Activated CD4-positive, alpha-beta T cell treated with anti-CD3 and anti-CD28 coated beads, Interleukin-2, amount 50 U/mL, for 48 hours (primary cell): ENCODE data around the gene TRPM2.
"Not testable (repeated sequence)": the region's sequence is repeated elsewhere in the genome, so short reads cannot be mapped to it uniquely, and the experiment has no call there.

Experiments
- DNase-seq, 2 experiments: peaks; one replicate each; pipeline ENCODE4 v3.0.0-alpha.2; 2020

TRPM2 gene

DNA sequence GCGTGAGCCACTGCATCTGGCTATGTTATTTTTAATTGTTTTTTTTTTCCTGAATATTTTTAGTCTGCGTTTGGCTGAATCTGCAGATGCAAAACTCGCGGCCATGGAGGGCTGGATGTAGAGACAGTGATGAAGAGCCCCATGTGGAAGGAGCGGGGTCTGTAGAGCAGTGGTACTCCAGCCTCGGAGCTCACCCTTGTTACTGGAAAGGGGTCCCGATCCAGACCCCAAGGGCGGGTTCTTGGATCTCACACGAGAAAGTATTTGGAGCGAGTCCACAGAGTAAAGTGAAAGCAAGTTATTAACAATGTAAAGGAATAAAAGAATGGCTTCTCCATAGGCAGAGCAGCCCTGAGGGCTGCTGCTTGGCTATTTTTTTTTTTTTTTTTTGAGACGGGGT is 2.7 kb downstream of the TRPM2 start:
- no peak for DNase-seq

- DNase-seq: no peak
These were observed 3.2 kb downstream of the TRPM2 start for GRCh38 chr21:44356636-44357035.

DNA sequence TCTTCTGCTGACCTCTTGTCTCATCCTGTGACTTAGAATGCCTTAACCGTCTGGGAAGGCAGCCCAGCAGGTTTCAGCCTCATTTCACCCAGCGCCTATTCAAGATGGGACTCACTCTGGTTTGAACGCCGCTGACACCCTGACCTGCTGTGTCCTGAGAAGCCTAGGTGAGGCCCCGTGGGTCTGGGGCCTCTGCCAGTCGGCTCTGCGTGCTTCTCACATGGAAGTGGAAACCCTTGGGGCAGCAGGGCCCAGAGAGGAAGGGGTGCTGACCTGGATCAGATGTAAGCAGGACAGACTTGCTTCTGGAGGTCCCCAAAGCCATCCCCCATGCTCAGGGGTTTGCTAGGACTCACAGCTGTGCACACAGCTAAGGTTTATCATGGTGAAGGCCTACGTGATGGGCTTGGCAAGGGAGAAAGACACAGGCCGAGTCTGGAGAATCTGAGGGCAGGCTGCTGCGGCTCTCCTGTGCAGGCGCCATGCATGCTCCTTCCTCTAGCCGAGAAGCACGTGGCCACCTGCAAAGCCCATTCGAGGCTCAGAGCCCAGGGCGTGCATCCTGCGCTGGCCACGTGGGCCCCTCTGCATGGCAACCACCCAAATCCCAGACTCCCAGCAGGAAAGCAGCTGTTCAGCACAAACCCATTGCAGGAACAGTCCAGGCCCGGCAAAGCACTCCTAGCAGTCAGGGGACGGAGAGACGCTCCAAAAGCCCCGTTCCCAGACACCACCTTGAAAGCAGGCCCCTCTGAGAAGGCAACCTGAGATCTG is 3.8 kb downstream of the TRPM2 start:
- DNase-seq: no peak

DNA sequence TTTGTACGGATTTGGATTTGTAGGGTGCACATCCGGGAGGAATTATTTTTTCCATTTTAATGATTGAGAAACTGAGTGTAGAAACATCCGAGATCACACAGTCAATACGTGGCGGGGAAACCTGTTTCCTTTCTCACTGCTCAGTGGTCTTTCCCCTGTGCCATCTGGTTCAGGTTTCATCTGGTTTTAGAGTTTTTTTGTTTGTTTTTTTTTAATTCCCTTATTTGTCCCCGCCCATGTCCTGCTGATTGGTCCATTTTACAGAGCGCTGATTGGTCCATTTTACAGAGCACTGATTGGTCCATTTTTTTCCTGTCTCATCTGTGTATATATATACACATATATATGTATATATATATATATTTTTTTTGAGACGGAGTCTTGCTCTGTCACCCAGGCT is 6.0 kb downstream of the TRPM2 start:
- no peak for DNase-seq

DNA sequence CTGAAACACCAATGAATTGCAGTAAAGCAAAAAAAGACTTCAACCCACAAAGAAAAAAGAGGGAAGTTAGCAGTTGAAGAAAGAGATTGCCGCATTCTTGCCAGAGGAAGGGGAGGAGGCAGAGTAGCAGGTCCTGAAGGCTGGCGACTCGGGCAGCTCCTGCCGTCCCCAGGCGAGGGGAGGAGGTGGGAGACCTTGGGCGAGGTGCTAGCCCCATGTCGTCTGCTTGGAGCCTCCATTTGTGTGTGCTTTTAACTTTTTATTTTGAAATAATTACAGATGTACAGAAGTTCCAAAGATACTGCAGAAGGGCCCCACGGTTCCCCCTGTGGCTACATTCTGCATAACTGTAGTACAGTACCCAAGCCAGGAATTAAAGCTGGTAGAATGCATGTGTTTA is 6.7 kb downstream of the TRPM2 start:
- no peak for DNase-seq

DNA sequence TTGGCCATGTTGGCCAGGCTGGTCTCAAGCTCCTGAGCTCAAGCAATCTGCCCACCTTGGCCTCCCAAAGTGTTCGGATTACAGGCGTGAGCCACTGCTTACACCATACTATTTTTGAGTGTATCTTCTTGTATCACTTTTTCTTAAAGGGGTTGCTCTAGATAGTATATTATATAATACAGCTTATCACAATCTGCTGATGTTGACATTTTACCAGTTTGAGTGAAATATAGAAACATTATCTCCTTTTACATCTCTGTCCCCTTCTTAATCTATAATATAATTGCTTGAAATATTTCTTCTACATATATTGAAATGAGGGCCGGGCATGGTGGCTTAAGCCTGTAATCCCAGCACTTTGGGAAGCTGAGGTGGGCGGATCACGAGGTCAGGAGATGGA is 8.5 kb downstream of the TRPM2 start:
- DNase-seq: not testable (repeated sequence)

GRCh38 chr21:44363278-44363677 is 9.9 kb downstream of the TRPM2 start:
- DNase-seq: no peak

GRCh38 chr21:44364151-44365053 is 11.0 kb downstream of the TRPM2 start:
- DNase-seq: no peak

GRCh38 chr21:44365251-44365966 is 12.0 kb downstream of the TRPM2 start:
- DNase-seq: no peak

DNA sequence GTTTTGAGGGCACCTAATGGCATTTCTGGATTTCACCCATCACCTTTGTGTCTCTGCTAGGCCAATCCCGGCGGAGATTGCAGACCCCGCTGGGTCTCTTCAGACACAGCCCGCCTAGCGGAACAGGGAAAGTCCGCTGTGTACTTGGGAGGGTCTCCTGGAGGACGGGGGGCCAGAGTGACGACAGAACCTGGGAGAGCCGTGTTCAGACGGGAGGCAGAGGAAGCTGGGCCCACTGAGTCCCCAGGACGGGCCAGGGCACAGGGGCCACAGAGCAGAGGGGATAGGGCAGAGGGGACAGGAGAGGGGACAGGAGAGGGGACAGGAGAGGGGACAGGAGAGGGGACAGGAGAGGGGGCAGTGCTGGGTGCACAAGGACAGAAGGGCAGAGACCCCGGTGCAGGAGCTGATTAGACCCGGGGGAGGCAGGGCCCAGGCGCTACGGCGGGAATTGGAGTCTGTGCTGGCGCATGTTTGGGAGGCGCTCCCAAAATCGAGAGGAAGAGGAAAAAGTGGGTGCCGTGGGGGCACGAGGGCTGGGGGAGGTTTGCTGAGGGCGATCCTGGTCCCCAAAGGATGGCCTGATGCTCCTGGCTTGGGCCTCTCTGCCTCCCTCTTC is 12.7 kb downstream of the TRPM2 start:
- DNase-seq: no peak

DNA sequence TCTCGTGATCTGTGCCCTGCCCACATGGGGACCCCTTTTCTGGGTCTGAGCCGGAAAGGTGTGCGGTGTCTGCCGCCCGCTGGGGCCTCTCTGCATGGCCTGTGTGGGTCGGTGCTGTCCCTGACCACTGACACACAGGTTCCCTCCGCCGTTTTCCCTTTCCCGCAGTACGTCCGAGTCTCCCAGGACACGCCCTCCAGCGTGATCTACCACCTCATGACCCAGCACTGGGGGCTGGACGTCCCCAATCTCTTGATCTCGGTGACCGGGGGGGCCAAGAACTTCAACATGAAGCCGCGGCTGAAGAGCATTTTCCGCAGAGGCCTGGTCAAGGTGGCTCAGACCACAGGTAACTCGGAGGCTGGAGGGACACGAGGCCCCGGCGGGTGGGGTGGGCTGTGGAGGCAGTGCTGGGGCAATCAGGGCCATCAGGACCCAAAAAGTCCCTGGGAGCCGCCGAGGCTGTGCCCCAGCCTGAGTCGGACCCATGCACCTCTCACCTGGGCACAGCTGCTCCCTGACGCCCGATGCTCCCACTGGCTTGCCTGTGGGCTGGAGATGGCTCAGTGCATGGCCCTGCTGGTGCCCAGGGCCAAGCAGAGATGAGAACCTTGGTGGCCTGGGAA is 13.3 kb downstream of the TRPM2 start:
- no peak for DNase-seq

GRCh38 chr21:44368711-44369446 is 15.5 kb downstream of the TRPM2 start:
- no peak for DNase-seq

- no peak for DNase-seq
These were observed 16.8 kb downstream of the TRPM2 start for GRCh38 chr21:44370027-44370735.

GRCh38 chr21:44370786-44371410 is 17.5 kb downstream of the TRPM2 start:
- DNase-seq: no peak

DNA sequence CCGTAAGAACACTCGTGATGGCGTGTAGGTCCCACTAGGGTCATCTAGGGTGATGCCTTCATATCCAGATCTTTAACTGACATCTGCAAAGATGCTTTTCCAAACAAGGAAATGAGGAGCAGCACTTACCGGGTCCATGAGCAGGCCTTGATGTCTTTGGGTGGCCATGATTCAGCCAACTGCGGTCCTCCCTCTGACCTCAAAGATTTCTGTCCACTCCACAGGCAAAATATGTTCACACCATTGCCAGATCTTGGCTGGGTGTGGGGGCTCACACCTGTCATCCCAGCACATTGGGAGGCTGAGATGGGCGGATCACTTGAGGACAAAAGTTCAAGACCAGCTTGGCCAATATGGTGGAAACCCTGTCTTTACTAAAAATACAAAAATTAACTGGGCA is 18.2 kb downstream of the TRPM2 start:
- DNase-seq: no peak

DNA sequence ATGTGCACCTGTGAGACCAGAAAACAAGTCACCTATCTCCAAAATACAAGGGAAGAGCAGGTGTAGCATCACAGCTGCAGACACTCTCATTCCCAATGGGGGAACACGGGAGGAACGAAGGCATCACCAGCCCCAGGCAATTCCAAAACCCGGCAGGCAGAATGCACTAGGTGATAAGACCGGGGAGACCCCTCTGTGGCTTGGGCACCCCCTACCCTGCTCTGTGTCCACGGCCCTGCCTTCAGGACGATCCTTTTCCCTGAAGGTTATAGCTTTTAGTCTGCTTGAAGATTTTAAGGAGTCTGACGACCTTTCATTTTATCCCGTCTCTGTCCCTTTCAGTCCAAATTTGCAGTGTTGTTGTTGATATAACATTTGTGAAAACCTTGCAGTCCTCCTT is 19.2 kb downstream of the TRPM2 start:
- DNase-seq: no peak

GRCh38 chr21:44374601-44375280 is 21.3 kb downstream of the TRPM2 start:
- no peak for DNase-seq

DNA sequence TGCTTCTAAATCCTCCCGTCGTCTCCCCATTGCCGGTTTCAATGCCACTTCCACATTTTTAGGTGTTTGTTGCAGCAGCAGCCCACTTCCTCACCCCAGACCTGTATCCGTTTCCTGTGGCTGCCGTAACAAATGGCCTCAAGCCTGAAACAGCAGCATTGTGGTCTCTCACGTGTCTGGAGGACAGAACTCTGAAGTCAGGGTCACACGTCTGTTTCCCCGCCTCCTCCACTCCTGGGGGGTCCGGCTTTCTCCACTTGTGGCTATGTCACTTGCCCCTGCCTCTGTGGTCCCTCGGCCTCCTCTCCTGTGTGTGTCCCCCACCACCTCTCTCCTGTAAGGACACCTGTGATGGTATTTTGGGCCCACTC is 21.8 kb downstream of the TRPM2 start:
- no peak for DNase-seq

DNA sequence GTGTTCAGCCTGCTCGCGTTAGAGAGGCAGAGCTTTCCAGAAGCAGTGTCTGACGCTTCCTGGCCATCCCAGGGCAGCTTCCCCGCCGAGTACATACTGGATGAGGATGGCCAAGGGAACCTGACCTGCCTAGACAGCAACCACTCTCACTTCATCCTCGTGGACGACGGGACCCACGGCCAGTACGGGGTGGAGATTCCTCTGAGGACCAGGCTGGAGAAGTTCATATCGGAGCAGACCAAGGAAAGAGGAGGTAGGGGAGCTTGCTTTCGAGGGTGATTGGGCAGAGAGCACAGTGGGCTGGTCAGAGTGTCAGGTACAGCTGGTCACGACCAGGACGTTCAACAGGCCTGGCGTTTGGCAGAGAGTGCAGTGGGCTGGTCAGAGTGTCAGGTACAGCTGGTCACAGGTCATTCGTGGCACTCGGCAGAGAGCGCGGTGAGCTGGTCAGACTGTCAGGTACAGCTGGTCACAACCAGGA is 22.4 kb downstream of the TRPM2 start:
- DNase-seq: no peak

- DNase-seq: no peak
These were observed 23.2 kb downstream of the TRPM2 start for GRCh38 chr21:44376606-44377005.
